Activated CD8-positive, alpha-beta memory T cell treated with anti-CD3 and anti-CD28 coated beads, Interleukin-2, amount 50 U/mL, for 48 hours (primary cell): ENCODE results near the gene CTNND2.

Source experiments
- DNase-seq: peaks from one replicate; pipeline ENCODE4 v3.0.0-alpha.2; 2020

CTNND2 gene, protein sequence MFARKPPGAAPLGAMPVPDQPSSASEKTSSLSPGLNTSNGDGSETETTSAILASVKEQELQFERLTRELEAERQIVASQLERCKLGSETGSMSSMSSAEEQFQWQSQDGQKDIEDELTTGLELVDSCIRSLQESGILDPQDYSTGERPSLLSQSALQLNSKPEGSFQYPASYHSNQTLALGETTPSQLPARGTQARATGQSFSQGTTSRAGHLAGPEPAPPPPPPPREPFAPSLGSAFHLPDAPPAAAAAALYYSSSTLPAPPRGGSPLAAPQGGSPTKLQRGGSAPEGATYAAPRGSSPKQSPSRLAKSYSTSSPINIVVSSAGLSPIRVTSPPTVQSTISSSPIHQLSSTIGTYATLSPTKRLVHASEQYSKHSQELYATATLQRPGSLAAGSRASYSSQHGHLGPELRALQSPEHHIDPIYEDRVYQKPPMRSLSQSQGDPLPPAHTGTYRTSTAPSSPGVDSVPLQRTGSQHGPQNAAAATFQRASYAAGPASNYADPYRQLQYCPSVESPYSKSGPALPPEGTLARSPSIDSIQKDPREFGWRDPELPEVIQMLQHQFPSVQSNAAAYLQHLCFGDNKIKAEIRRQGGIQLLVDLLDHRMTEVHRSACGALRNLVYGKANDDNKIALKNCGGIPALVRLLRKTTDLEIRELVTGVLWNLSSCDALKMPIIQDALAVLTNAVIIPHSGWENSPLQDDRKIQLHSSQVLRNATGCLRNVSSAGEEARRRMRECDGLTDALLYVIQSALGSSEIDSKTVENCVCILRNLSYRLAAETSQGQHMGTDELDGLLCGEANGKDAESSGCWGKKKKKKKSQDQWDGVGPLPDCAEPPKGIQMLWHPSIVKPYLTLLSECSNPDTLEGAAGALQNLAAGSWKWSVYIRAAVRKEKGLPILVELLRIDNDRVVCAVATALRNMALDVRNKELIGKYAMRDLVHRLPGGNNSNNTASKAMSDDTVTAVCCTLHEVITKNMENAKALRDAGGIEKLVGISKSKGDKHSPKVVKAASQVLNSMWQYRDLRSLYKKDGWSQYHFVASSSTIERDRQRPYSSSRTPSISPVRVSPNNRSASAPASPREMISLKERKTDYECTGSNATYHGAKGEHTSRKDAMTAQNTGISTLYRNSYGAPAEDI (N-terminal part only)

DNA sequence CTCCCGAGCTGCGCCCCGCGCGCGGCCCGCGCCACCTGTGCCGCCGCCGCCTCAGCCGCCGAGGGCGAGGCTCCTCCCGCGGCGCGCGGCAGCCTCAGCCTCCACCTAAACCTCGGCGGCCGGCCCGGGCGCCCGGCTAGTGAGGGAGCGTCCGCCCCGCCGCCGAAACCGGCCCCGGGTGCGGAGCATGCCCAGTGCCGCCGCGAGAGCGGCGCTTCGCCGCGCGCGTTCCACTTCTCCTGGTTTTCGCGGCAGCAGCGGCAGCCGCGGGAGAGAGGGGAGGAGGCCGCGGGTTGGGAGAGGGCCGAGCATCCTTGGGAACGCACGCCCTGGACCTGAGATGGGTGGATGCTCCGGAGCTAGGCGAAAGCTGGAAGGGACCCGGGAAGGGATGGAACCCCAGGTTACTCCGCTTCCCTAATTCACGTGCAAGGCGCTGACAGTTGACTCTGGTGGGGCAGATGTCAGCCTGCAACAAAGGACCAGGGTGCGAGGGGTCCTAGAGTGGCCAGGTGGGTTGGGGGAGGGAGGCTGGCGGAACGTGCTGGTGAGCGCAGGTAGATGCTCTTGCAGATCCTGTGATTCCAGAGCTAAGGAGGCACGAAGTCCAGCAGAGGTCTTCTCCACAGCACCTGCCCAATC lies at the start of gene CTNND2:
TSS of gene CTNND2 (minus strand) at position 182 of the 642 bp plus-strand sequence. CDS start 593 bp downstream, outside the sequence.
- DNase-seq = peak; percentile 46

DNA sequence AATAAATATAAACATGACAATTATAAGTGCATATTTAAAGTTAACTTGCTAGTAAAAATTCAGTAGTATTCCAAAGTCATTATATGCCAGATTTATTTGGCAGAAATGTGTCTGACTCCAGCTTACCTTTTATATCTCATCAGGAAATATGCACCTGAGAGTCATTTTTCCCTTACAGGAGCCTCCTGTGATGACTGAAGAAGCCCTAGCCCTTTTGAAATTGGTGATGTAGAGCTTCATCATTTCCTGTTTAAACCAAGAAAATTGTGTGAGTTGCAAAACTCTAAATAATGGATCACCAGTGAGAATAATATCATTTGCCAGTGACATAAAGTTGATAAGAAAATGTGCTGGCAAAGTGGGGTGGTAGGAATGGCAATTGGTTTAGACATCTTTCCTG lies 42.1 kb upstream of the CTNND2 start:
- no peak for DNase-seq

DNA sequence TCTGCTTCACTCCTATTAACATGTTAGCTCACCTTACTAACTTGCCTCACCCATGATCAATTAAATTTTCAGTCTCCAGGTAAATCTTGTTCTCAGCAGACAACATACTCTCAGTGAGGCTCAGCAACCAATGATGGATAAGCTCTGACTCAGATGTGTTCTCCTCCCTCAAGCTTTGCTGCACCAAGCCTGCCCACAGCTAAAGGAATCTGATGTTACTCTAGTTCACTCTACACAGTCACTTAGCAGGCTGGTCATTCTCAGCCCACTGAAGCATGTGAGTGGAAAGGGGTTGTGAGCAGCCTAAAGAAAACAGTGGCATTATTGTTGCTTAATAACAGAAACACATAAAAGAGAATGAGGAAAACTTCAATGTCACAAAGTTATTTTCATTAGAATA lies 37.3 kb upstream of the CTNND2 start:
- DNase-seq = no peak

DNA sequence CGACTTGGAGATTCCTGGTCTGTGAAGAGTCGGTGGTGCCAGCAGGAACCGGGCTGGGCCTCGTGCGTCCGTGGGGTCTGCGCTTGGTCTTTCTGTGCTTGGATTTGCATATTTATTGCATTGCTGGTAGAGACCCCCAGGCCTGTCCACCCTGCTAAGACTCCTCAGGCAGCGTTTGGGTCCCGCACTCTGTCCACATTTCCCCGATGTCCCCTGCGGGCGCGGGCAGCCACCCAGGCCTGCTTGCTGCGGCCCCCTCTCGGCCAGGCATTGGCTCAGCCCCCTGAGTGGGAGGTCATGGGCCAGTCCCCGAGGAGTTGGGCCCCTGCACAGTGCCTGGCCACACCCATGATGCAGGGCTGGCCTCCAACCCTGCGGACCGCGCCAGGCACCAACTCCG lies 27.4 kb upstream of the CTNND2 start:
- DNase-seq = no peak

DNA sequence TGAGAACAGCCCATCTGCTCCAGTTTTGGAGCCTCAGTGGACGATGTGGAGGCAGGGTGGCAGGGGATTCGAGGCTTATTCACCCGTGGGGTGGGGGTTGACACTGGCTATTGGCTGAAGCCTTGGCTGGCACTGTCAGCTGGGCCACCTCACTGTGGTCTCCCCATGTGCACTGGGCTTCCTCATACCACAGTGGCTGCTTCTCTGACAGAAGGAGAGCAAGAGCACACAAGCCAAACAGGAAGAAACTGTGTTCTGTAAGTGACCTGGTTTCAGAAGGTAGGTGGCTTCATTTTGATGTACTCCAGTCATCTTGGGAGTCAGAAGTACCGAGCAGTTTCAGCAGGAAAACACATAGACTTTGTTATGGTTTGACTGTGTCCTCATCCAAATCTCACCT lies 24.7 kb upstream of the CTNND2 start:
- DNase-seq = no peak

DNA sequence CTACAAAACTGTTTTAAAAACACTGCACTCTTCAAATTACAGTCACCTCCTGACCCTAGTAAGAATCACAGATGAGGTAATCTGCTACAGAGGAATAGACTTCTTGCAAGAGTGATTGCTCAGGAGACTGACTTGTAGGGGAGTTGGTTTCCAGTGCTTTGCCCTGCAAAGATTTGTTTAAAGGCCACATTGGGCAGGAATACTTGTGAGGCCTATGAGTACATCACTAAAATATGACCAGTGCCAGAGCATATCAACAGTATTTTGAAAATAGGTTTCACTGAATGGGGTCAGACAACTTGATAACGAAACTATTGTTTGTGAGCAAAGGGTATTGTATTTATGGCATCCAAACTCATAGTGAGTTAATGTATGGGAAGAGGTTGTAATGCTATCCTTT lies 21.5 kb upstream of the CTNND2 start:
- DNase-seq = no peak

DNA sequence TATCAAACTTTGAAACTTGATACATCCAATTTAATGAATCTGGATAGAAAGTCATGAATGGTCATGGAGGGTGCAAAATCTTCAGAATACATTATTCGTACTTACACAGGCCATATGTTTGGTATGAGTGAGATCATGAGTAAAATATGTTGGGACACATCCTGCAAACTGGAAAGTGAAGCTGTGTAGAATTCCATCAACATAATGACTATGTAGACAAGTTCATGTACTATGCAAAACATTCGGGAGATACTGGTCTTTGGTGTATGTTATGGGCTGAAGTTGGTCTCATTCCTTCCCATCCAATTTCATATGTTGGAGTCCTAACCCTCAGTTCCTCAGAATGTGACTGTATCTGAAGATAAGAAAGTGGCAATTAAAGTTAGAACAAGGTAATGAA lies 18.1 kb upstream of the CTNND2 start:
- DNase-seq = no peak

DNA sequence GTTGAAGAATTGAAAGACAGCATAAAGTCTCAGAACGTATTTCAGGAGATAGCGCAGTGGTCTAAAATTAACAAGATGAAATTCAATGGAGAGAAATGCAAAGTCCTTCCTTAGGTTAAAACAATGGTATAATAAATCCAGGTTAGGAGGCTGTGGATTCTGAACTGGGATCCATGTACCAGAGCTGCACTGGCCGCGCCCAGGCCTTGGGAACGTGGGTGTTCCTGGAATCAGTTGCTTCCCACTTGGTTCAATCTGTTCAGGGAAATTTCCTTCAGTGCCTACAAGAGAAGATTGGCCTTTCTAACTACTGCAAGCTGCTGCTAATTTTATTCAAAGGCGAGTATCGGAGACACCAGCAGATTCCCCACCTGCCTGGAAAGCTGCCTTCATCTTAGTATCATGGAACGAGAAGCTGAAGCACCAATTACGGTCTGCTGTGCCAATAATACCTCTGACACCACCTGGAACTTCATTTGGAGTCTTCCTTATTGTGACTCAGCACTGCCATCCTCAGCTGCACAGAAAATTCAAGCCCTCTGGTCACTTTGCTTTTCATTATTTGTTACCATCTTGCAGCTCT lies 14.3 kb upstream of the CTNND2 start:
- no peak for DNase-seq

DNA sequence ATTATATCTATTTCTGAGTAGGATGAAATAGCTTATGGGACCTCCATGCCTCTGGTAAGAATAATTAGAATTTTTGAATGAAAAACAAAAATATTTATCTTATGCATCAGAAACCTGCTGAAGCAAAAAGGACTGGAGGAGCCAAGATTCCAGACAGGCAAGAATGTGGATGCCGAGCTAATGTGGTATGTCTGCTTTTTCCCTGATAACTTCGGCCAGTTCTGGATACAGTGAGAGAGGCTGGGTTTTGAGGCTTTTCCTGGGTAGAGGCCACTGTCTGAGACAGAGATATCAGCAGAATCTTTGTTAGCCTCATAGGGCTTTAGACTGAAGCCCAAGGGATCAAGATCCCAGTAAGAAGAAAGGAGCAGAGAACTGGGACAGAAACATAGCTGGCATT lies 5.2 kb upstream of the CTNND2 start:
- no peak for DNase-seq

DNA sequence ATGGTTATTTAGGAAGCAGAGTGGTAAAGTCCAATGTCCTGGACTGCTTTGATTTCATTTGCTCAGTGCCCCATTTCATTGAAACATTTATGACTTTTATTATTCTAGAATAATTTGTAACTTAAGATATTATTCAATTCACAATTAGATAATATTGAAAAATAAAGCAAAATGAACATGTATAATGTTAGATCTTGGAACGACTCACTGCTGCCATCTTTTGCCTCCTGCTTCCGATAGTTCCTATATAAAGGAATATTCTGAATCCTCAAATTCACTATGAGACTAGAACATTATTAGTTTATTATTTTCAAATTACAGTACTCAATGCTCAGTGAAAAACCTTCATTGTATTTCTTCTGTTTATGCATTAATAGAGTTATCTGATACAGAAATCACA lies 2.3 kb upstream of the CTNND2 start:
- no peak for DNase-seq

DNA sequence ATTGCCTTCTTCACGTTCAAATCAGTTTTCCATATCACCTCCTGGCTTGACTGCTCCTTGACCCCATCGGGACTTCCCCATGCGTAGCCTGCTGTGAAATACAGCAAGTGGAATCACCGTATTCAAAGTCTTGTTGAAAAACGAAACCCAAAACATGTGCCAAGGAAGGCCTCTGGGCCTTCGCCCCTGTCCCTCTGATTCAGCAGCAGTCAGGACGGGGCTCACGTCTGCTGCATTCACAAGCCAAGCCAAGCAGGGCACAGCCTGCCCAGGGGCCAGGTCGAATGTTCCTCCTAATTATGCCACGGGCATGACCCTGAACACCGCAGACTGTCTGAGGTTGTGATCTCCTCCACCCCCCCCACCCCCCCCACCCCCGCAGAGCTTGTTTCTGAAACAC lies 960 bp upstream of the CTNND2 start:
- DNase-seq = no peak

DNA sequence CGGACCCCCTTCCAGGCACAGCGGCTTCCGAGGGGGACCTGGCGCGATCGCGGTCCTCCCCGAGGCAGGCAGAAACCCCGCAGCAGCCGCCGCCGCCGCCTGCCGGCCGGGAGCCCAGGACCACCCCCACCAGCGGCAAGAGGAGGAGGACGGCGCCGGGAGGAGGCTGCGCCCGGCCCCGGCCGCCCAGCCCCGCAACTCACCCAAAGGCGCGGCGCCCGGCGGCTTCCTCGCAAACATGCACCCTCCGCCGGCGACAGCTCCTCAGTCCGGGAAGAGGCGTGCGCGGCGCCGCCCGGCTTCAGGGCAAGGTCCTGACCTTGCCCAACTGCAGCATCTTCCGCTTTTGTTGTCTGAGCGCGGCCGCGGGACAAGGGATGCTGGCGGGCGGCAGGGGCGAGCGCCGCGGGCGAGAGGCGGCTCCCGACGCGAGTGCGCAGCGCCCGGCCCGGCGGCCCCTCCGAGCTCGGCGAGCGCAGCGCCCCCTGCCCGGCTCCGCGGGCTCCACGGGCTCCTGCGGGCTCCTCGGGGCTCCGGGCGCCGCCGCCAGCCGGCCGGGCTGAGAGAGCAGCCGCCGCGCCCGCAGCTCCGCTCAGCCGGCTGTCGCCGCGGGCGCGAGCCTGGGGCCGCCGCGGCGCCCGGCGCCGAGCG lies 507 bp downstream of the CTNND2 start:
- peak; percentile 52 for DNase-seq

DNA sequence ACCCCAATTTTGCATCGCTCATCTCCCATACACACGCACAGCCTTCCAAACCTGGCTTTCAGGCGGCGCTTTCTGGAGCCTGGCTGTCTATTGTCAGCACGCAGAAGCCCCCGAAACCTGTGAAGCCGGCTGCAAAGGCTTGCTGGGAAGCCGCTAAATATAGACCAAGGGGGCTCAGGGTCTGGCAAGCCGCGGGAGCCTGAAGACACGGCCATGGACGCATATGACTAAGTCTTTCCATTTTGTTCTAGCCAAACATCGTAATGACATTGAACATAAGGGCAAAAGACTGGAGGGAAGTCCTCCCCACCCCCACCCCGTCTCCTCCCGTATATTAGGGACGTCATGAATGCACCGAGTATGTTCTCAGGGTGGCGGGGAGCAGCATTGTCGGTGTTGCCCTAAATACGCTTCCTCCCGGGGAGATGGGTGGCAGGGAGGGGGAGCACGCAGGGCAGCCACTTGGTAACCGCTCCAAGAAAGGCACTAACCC lies 1.1 kb downstream of the CTNND2 start:
- no peak for DNase-seq

DNA sequence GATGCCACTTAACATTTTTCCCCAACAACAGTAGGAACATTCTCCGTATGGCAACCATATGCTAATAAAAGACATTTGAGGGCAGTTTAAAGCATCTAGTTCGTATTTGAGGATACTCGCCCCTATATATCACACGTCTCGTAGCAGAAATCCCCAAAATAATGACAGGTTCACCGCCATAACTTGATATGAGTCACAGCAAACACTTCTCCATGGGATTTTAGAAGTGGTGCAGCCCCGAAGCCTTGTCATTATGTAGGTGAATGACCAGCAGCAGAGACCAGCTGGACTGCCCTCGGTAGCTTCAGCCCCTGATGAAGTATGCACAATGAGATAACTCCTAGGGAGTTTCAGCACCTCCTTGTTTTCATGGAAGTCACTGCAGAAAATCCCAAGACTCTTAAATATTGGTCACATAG lies 2.0 kb downstream of the CTNND2 start:
- no peak for DNase-seq

DNA sequence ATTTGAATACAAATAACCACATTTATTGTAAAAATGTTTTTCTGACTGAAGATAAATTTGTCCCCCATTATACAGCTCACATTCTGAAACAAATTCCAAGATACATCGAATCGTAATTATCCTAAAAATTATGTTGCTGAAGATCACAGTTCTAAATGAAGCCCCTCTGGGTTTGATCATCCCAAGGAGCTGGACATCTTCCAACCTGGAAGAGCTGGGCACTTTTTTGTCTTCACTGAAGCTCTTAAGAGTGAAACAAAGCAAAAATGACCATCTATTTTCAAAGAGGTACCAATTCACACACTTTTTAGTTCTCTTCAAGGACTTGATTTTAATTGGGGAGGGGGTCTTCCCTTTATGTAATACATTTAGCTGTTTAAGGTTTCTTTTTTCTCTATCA lies 5.5 kb downstream of the CTNND2 start:
- no peak for DNase-seq

DNA sequence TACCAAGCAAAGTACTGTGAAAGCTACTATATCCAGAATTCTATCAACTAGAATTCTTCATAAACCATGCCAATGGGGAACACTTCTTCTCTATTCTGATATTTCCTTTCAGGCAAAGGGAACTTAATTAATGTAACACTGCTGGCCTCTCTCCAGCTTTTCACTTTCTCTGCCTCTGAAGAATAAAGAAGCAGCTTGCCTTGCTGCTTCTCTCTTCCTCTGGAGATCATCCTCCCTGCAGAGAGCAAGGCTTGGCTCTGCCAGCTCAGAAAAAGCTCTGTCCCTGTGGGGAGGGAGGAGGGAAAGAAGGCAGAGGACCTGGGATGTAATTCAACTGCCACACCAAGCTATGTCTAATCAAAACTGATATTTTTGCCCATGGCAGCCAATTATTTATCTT lies 6.5 kb downstream of the CTNND2 start:
- DNase-seq = no peak

DNA sequence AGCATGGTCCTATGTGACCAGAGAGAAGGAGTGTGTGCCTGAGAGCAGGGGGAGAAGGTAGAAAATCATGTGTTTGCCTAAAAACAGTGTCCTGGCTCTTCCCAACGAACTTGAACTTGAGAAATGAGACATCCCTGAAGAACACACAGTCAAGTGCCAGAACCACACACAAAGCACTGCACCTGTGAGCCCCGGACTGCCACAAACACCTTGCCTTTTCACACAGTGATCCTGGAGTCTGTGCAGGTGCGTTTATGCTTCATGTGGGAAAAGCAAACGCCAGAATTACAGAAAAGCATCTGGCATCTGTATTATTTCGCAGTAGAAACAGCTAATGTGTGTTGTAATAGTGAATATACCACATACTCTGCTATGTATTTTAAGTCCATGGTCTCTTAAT lies 9.3 kb downstream of the CTNND2 start:
- DNase-seq = no peak

DNA sequence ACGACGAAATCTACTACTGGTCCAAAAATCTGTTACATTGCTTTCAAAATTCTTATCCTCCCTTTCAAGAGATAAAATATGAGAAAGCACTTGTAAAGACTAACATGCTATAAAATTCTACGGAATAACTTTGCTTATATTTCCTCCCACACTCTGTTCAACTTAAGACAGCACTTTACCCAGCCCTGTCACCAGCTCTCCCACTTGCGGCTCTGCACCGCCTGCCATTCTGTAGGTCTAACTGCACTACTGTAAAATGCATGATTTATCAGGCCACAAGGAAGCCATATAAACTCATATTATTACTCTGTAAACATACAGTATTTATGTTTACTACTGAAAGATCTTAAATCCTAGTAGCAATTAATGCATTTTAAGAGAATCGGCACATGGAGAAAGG lies 11.4 kb downstream of the CTNND2 start:
- DNase-seq = no peak

DNA sequence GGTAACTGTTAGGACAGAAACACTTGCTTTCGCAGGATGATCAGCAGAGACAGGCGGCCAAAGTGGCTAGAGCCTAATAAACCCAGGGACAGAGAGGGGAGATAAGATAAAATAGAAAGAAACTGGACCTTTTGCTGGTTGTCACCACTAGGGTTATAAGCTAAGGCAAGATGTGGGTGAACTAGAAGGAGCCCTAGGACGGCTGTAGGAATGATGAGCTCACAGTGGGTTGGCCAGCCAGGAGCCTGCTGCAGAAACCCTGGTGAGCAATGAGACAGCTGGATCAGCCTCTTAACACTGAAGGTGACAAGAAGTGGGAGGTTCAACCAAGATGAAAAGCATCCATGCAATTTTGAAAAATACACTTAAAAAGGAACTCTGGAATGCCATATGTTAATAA lies 13.5 kb downstream of the CTNND2 start:
- no peak for DNase-seq

DNA sequence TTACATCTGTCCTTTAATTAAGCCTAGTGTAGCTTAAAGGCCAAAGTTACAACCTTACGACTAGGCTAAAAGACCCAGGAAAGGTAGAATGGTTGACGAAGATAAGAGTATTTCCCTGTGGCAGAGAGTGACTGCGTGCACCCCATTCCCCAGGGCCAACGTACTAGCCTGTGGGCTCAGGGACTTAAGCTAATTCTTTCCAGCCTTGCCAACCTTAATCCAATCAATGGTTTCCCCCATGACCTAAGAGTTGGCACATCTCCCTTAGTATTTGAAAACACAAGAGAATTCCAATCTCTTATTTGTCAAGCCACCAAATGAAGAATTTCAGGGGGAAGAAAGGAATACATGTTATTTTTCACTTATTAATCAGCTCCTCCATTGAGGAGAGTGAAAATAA lies 16.0 kb downstream of the CTNND2 start:
- DNase-seq = no peak

DNA sequence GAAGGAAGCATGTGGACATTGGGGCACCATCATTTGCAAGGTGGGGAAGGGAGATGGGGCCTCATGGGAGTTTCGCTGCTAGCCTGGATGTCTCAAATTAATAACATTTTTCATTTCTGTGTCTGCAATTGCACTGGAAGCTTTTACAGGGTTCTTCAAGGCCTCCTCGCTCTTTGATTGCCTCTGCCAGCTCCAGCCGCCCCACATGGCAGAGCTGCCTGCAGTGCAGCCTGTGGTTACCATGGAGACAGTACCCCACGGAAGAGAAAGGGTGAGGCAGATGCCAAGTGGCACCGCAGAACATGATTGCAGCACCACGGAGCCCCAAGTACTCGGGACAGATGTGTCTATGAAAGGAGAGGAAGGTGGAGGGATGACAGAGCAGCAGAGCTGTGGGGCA lies 25.4 kb downstream of the CTNND2 start:
- no peak for DNase-seq

DNA sequence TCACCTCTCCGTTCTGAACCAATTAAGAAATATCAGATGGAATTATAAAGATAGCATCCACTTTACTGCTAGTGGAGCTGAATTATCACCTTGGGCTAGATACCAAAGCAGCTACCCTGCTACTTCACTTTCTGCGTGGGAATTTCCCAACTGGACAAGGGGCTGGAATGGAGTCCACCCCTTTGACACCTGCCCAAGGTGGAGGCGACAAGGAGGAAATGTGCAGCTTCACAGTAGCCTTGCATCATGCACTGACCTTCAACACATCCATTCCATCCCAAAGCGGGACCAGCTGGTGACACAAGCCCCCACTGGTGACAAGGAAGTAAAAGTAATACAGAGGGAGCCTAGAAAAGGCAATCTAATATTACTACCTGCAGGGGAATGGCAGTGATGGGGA lies 30.7 kb downstream of the CTNND2 start:
- DNase-seq = no peak
